Measurements from ENCODE around the gene CFAP54.
"Not testable (repeated sequence)": the region's sequence is repeated elsewhere in the genome, so short reads cannot be mapped to it uniquely, and the experiment has no call there.

CFAP54 gene

DNA sequence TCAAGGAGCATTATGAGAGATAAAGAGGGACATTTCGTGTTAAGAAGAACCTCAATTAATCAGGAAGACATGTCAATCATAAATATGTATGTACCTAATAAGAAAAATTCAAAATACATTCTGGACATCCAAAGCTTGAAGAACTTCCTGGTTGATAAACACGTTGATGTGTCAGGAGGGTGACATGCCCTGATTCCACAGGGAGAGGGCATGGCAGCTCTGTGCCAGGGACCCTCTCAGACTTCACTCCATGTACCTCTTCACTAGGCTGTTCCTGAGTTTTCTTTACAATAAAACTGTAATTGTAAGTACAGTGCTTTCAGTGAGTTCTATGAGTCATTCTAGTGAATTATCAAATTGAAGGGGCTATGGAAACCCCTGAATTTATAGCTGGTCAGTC is 163.5 kb downstream of the CFAP54 start:
- FAIRE-seq = no peak

GRCh38 chr12:96658075-96658474 is 168.7 kb downstream of the CFAP54 start:
- no peak for FAIRE-seq

DNA sequence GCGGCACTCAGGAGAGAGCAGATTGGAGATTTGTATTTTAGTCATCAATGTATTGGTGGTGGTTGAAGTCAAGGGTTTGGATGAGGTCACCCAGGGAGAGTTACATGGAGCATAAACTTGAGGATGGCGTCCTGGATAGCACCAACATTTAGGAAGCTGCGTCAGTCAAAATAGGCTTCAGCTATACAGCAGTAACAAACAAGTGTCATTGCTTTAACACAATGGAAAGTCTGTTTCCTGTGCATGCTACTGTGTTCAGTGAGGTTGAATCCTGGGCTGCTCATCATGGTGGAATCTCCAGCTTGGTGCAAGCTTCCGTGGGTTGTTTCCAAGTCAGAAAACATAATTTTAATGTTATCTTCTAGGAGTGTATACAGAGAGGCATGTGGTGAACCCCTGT is 180.4 kb downstream of the CFAP54 start:
- no peak for FAIRE-seq

DNA sequence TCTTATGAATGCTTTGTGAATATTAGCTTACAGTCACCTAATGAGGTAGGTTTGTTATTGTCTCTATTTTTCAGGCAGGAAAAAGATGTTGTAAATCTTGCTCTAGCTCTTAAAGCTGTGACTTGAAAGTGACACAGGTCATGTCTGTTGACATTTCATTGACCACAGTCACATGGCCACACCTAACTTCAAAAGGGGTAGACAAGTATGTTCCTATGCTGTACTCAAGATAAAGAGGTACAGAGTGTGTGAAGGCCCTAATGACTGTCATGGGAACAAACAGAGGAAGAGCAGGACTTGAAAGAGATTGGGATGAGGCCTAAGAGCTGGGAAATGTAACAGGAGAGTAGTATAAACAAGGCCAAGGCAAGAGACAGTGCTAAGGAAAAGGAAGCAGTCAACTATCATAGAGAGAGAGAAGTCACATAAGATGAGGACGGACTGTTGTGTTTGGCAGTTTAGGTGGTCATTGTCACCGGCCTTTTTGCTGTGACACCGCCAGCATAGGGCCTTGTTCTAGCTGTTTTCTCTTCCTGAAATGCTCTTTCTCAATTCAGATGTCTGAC is 181.0 kb downstream of the CFAP54 start:
- FAIRE-seq = no peak

- not testable (repeated sequence) for FAIRE-seq
Measured at GRCh38 chr12:96675519-96675918, 186.1 kb downstream of the CFAP54 start.

- FAIRE-seq = no peak
Measured at GRCh38 chr12:96677363-96677762, 188.0 kb downstream of the CFAP54 start.

DNA sequence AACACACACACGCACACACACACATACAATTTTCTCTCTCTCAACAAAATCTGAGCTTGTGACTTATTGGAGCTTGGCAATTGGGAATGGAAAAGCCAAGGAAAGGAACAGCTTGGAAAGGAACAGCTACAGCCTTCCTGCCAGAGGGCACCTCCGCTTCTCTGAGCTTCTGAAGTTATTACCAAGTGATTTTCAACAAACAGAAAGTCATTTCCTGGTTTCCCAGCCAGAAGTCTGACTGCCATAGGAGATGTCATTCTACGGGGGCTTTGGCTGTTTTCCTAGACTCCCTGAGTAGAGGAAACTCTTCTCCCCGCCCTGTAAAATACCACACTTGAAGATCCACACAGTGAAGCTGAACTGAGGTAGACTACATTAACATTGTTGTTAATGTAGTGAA is 198.3 kb downstream of the CFAP54 start:
- FAIRE-seq = no peak

GRCh38 chr12:96698521-96698920 is 209.1 kb downstream of the CFAP54 start:
- FAIRE-seq = no peak

DNA sequence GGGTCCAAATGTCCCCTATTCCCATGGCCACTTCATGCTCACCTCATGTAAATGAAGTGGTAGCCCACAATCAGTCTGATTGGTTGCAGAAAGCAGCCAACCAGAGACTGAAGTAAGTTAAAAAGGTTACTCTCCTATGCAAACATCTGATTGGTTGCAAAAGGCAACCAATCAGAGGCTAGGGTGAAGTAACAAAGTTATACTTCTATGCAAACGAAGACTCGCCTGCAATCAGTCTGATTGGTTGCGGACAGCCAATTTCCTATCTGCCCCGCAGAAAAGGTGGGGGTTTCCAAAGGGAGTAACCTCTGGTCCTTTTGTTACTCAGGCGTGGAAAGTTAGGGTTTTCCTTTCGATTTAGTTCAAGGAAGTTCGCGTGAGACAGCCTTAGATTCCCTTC is 209.6 kb downstream of the CFAP54 start:
- no peak for FAIRE-seq

- no peak for FAIRE-seq
Measured at GRCh38 chr12:96701856-96702255, 212.5 kb downstream of the CFAP54 start.

DNA sequence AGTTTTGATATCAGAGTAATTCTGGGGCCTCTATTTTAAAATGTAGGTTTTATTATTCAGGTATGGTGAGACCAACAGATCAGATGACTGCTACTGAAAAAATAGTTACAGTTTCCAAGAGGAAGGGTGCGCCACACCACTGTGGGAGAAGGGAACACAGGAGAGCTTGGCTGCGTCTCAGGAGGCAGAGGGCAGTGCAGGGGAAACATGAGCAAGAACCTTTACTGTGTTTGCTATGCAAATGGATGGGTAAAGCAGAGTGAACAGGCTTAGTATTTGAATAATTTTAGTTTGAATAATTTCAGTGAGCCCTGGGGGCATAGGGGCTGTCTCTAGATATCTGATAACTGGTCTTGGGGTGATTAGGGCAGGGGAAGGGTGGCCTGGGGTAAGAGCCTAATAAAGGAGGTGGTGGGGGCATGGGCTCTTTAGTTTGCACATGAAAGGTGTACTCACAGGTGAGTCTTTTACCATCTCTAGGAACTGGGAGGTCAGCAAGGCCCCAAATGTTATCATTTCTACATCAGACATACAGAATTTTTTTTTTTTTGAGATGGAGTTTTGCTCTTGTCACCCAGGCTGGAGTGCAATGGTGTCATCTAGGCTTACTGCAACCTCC is 220.9 kb downstream of the CFAP54 start:
- no peak for FAIRE-seq

DNA sequence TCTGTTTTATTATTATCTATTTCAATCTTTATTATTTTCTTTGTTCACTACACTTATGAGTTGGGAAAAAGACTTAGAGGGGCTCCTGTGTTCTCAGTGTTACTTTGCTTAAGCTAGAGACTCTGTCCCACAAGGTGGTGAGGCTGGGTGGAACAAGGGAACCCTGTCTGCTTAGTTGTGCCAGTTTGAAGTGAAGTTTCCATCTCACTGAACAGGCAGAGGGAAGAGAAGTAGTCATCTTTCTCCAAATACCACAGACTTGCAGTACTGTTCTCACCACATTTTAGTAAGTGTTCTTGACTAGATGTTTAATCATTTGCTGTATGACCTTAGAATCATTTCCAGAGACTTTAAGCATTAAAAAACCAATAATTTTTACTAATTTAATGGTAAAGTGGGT is 222.0 kb downstream of the CFAP54 start:
- FAIRE-seq = no peak

DNA sequence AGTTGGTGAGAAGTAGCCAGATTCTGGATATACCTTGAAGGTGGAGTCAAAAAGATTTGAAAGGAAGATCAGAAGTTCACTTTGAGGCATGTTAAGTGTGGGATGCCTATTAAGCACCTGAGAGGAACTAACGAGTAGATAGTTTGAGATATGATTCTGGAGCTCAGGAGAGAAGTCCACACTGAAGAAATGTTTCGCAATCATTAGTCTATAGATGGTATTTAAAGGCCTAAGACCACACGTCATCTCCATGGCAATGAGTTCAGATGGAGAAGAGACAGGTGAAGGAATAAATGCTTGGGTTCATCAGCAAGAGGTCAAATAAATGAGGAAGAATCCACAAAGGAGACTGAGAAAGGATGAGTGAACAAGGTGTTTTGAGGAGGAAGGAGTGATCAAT is 224.8 kb downstream of the CFAP54 start:
- FAIRE-seq = no peak

- FAIRE-seq = no peak
Measured at GRCh38 chr12:96719660-96720362, 230.4 kb downstream of the CFAP54 start.

DNA sequence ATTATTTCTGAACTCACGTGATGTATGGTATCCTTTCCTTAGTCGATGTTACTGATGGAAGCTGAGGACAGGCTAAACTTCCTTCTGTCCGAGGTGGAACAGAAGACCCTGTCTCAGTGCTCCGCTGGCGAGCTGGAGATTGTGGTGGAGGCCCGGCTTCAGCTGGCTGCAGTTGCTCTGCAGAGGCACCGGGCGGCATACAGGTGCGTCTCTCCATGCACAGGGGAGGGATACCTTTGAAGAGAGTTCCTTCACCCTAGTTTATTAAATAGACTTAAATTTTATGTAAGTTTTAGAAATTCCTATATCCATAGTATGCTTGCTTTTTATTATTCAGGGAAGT is 231.0 kb downstream of the CFAP54 start:
- no peak for FAIRE-seq

GRCh38 chr12:96729466-96729865 is 240.1 kb downstream of the CFAP54 start:
- FAIRE-seq = not testable (repeated sequence)

DNA sequence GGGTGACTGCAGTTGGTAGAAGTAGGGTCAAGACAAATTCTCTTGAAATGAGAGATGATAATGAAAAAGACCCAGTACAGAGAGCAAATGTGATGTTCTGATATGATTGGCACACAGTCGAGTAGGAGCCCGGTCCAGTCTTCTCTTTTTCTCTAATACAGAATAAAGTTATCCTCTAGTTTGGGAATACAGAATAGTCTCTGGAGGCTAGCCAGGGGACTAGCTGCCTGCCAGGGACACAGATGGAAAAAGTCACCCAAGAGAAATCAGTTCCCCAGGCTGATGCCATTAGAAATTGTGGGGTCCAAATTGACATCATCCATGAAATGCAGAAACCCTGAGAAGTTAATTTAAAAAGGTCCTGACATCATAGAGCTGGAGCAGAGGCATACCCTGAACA is 240.5 kb downstream of the CFAP54 start:
- FAIRE-seq = no peak

GRCh38 chr12:96743606-96744005 is 254.2 kb downstream of the CFAP54 start:
- no peak for FAIRE-seq

GRCh38 chr12:96749999-96750398 is 260.6 kb downstream of the CFAP54 start:
- no peak for FAIRE-seq

GRCh38 chr12:96751626-96752025 is 262.2 kb downstream of the CFAP54 start:
- FAIRE-seq = no peak

DNA sequence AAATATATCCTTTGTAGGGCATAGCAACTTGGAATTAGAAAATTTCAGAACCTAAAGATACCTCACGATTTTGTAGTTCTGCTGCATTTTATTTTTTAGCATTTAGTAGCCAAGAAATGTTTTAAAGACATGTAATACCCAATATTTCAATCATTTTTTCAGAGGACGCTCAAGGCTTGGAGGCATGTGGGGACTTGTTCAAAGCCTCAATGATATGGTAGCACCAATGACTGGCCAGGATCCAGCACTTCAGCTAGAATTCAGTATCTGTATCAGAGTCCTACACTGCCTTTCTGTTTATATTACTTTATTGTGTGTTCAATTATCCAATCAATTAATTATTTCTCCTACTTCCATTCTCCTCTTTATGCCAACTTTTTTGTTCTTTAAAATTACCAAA is 262.8 kb downstream of the CFAP54 start:
- no peak for FAIRE-seq

GRCh38 chr12:96766232-96766631 is 276.9 kb downstream of the CFAP54 start:
- FAIRE-seq = no peak

- no peak for FAIRE-seq
Measured at GRCh38 chr12:96769400-96769799, 280.0 kb downstream of the CFAP54 start.

DNA sequence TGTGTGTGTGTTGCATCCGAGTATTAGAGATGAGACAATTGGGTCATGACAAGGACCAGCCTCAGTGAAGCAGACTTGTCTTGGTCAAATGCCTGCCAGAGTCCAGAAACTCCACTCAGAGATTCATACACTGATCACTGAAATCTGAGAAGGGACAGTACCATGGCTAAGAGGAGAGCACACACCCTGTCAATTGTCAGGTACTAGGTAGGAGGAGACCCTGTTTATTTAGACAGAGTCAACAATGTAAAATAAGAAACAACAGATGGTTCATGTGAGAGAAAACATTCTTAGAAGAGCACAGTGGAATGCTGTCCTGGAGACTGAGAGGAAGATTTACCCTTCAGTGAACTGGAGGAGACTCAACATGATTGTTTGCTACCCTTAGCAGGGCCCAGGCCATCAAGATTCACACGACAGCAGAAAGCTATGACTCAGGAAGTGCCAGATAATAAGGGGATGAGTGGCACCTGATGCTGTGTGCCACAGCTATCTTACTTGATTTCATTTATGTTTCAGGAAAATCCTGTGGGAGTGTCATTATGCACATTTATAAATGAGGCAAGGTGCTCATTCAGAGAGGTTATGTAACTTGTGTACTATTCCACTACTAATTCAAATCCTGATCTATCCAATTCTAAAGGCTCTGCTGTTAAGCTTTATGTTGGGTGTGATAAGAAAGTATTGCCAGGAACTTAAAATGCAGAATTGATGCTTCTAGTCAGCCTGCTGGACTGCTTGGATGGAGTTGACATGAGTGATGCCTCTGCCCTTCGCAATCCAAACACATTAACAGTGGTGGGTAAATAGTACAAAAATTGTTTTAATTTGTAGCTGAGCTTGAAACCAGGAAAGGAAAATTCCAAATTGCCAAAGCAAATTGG is 281.1 kb downstream of the CFAP54 start:
- no peak for FAIRE-seq
